ENCODE results near the gene SUPT3H.

DNA sequence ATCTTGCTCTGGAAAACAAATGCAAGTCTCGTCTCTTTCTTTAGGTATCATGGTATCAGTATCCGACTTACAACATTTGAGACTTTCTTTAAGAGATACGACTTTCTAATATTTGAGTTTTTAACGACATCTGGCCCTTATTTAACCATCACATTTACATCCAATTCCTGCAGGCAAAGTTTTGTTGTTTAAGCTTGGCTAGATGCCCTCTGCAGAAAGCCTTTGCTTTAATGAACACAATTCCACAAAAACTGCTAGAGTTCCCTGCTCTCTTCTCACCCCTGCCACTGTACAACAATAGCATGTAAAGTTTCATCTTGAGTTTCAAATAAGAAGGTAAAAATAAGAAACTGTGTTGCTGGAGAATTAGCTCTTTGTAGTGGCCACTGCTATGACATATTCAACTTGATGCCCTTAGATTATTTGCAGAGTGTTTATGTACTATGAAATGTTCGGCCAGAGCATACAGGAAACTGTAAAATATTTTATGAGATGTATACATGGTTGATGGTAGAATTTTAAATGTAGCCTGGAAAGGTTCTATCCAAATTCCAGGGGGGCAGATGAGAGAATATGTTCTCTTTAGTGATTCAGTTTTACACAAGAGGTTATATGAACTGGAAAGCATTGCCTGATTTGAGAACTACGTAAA is 551.6 kb downstream of the SUPT3H start:
- TF ChIP-seq, protein P1, sequence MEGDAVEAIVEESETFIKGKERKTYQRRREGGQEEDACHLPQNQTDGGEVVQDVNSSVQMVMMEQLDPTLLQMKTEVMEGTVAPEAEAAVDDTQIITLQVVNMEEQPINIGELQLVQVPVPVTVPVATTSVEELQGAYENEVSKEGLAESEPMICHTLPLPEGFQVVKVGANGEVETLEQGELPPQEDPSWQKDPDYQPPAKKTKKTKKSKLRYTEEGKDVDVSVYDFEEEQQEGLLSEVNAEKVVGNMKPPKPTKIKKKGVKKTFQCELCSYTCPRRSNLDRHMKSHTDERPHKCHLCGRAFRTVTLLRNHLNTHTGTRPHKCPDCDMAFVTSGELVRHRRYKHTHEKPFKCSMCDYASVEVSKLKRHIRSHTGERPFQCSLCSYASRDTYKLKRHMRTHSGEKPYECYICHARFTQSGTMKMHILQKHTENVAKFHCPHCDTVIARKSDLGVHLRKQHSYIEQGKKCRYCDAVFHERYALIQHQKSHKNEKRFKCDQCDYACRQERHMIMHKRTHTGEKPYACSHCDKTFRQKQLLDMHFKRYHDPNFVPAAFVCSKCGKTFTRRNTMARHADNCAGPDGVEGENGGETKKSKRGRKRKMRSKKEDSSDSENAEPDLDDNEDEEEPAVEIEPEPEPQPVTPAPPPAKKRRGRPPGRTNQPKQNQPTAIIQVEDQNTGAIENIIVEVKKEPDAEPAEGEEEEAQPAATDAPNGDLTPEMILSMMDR (IDR thresholded peaks at IDR 0.05), result no peak
- TF ChIP-seq POLR2A (IDR thresholded peaks at IDR 0.05), result no peak

Data from breast epithelium (tissue), 3 donors.